ENCODE results near the gene LSR. TPM values are rescaled to one million over a fixed set of nuclear protein-coding genes. Genes with fewer than 3 reads are reported as not detected.

Gene LSR
- polyA plus RNA-seq, 1 donor from 2014 or later, result 49.1 TPM

DNA sequence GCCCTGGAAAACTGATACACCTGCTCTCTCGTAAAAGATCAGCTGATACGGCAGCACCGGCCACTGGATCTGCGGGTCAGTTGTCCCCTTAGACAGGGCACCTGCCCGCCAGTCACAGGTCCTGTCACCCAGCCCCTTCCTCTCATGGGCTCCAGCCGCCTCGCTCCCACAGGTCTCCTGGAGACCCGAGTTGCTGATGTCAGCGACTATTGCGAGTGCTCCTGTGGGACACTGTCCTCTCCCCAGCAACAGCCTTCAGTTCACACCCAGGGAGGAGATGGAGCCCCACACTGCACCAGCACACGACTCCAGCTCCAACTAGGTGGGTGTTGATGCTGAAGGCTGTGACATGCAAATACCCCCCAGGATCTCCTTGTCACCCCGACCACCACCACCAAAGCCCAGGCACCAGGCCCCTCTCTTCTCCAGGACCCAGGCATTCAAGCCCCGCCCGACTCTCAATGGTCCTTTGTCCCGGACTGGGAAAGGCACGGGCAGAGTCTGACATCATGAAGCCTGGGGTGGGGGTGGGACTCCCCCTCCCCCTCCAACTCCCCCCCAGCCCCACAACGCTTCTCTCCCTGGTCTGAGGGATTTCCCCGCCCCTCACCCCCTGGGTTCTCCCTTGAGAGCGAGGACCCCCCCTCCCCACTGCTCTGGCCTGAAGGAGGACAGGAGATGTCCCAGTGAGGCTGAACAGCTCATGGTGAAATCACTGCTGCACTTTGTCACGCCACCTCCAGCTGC, 41.8 kb downstream of the LSR start:
- peaks cover 6% of the 10 kb centered on the region for H3K27me3 Mint-ChIP-seq
- no peaks in the 10 kb centered on the region for H3K36me3 Mint-ChIP-seq
- H3K4me1 Mint-ChIP-seq, result peaks cover 11 to 13% (median 12%) of the 10 kb centered on the region in 3 donors
- H3K27ac Mint-ChIP-seq, result no peak overlapping the region
- no peaks in the 10 kb centered on the region for H3K9me3 Mint-ChIP-seq
- no peak overlapping the region for H3K4me3 Mint-ChIP-seq

DNA sequence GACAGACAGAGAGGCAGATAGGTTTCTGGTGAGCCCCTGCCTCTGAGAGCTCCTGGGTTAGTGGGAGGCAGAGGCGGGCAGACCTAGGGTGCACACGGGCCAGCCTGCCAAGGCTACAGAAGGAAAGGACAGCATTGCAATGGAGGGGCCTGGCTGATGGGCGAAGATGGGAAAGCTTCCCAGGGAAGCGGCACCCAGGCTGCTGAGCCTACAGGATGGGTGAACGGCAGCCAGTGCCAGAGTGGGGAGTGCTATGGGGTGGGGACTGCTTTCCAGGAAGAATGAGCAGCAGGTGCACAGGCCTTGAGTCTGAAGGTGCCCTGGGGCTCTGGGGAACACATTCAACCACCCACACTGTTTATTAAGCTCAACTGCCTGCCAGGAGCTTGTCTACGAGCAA, 42.5 kb downstream of the LSR start:
- peaks cover 6% of the 10 kb centered on the region for H3K27me3 Mint-ChIP-seq
- no peak overlapping the region for H3K27ac Mint-ChIP-seq
- H3K9me3 Mint-ChIP-seq, result no peaks in the 10 kb centered on the region
- peak overlapping the region in 1 of 4 donors; percentile 73 for H3K4me3 Mint-ChIP-seq
- H3K4me1 Mint-ChIP-seq, result peaks cover 12 to 18% (median 18%) of the 10 kb centered on the region in 3 donors
- H3K36me3 Mint-ChIP-seq, result no peaks in the 10 kb centered on the region

DNA sequence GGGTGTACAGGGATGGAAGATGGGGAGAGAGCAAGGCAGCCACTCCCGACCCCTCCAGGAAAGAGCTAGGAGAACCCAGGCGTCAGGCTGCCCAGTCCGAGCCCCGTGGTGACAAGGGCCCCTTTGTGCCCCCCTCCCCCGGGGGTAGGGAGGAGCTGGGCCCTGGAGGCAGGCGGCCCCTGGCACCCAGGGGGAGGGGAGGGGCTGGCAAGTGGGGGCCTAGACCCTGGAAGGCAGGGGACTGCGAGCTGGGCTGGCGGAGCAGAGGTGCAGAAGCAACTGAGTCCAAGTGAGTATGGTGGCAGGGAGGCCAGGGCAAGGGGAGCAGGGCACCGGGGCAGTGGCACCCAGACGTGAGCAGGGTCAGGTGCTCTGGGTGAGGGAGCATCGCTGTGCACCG, 43.1 kb downstream of the LSR start, which contains the start of gene MAG:
Gene MAG (plus strand): TSS at position 246 of the 400 bp plus-strand sequence. CDS start 3,248 bp downstream, outside the sequence.
- H3K9me3 Mint-ChIP-seq, result no peaks in the 10 kb centered on the region
- peak within 1 kb of the TSS in 1 of 4 donors; percentile 73 for H3K4me3 Mint-ChIP-seq
- H3K27ac Mint-ChIP-seq, result peak within 1 kb of the TSS in 1 of 3 donors; percentile 53
- peaks cover 6% of the 10 kb centered on the region for H3K27me3 Mint-ChIP-seq
- peaks cover 12 to 18% (median 18%) of the 10 kb centered on the region in 3 donors for H3K4me1 Mint-ChIP-seq
- H3K36me3 Mint-ChIP-seq, result no peaks in the 10 kb centered on the region

DNA sequence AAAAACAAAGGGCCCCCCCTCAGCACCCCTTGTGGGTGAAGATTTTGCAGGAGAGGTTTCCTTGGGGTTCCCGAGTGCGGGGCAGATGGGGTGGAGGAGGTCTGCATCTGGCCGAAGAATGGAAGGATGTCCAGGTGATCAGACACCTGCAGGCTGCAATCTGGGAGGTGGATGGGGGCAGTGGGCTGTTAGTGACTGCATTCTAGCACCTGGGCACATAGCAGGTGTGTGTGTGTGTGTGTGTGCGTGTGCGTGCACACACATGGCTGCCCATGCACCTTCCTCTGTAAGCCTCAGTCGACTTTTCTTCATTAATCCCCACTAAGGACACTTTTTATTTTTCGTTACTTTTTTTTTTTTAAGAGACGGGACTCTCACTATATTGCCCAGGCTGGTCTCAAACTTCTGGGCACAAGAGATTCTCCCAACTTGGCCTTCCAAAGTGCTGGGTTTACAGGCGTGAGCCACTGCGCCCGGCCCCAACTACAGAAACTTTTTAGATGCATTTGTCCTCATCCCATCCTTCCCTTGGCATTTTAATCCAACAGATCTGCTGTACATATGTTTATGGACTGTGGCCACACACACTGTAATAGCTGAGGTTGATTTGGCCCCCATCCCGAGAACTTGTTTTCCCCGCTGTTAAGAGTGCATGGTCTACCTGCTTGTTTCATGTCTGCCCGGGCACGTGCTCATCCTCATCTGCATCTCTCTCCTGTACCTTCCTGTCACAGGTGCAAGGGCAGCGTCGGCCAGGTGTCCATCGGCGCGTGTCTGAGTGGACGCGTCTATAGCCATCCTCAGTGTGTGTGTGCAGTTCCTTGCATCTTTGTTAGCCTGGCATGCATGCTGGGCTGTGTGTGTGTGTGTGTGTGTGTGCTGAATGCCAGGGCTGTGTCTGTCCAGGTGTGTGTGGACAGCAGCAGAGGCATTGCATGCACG, 43.9 kb downstream of the LSR start:
- Mint-ChIP-seq H3K27ac (peak overlapping the region in 1 of 3 donors; percentile 53), H3K36me3 (no peaks in the 10 kb centered on the region), H3K4me3 (peak overlapping the region in 2 of 4 donors; percentile 0 to 1), H3K9me3 (no peaks in the 10 kb centered on the region), H3K4me1 (peaks cover 12 to 18% (median 18%) of the 10 kb centered on the region in 3 donors), H3K27me3 (peaks cover 6% of the 10 kb centered on the region)

GRCh38 chr19:35293363-35293739, 44.5 kb downstream of the LSR start:
- Mint-ChIP-seq H3K27me3 (peaks cover 6% of the 10 kb centered on the region), H3K9me3 (no peaks in the 10 kb centered on the region), H3K27ac (no peak overlapping the region), H3K4me3 (peak overlapping the region in 1 of 4 donors; percentile 1), H3K36me3 (no peaks in the 10 kb centered on the region), H3K4me1 (peaks cover 12 to 18% (median 18%) of the 10 kb centered on the region in 3 donors)

GRCh38 chr19:35293808-35294207, 45.0 kb downstream of the LSR start:
- Mint-ChIP-seq H3K4me1 (peaks cover 12 to 18% (median 18%) of the 10 kb centered on the region in 3 donors), H3K4me3 (no peak overlapping the region), H3K27me3 (peaks cover 6% of the 10 kb centered on the region), H3K36me3 (no peaks in the 10 kb centered on the region), H3K9me3 (no peaks in the 10 kb centered on the region), H3K27ac (no peak overlapping the region)

DNA sequence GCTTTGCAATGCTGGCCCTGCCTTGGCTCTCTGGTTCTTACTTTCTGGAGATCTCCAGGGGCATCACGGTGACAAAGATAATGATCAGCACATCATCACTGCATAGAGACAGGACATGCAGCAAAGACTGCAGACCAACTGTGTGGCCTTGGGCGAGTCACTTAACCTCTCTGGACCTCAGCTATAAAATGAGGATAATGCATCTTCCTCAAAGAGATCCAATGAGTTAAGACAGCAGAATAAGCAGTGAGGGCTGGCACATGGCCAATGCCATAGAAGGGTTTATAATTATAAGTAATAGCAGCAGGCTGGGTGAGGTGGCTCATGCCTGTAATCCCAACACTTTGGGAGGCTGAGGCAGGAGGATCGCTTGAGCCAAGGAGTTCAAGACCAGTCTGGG, 45.5 kb downstream of the LSR start:
- Mint-ChIP-seq H3K4me3 (no peak overlapping the region), H3K9me3 (no peaks in the 10 kb centered on the region), H3K4me1 (peaks cover 12 to 18% (median 18%) of the 10 kb centered on the region in 3 donors), H3K36me3 (no peaks in the 10 kb centered on the region), H3K27ac (no peak overlapping the region), H3K27me3 (peaks cover 6% of the 10 kb centered on the region)

- H3K27ac Mint-ChIP-seq, result peak overlapping the region; percentile 31 to 67 (median 49)
- peaks cover 12 to 18% (median 18%) of the 10 kb centered on the region in 3 donors for H3K4me1 Mint-ChIP-seq
- H3K36me3 Mint-ChIP-seq, result no peaks in the 10 kb centered on the region
- H3K27me3 Mint-ChIP-seq, result peaks cover 6% of the 10 kb centered on the region
- H3K9me3 Mint-ChIP-seq, result no peaks in the 10 kb centered on the region
- peak overlapping the region in 2 of 4 donors; percentile 76 for H3K4me3 Mint-ChIP-seq
Measured at GRCh38 chr19:35294859-35295791, 46.3 kb downstream of the LSR start.

DNA sequence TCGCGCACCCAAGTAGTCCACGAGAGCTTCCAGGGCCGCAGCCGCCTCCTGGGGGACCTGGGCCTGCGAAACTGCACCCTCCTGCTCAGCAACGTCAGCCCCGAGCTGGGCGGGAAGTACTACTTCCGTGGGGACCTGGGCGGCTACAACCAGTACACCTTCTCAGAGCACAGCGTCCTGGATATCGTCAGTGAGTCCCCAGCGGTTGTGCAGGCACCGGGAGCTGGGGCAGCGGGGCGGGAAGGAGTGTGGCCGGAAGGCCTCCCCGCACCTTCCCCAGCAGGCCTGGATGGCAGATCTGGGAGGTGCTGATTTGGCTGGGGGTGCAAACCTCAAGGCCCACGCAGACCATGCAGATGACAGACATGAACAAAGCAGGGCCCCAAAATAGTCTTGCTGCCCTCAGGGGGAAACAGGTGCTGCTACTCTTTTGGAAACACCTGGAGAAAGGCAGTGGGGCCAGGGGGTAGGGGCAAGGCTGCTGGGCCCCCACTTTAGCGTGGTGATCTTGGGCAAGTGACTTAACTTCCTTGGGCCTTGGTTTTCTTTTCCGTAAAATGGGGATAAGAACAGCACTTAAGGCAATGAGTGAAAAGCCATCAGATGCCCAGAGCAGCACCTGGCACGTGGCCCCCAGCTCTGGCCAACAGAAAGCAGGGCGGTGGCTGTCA, 47.1 kb downstream of the LSR start:
- peak overlapping the region; percentile 31 to 67 (median 49) for H3K27ac Mint-ChIP-seq
- H3K27me3 Mint-ChIP-seq, result peaks cover 6% of the 10 kb centered on the region
- no peaks in the 10 kb centered on the region for H3K9me3 Mint-ChIP-seq
- no peaks in the 10 kb centered on the region for H3K36me3 Mint-ChIP-seq
- H3K4me3 Mint-ChIP-seq, result peak overlapping the region in 3 of 4 donors; percentile 41 to 76 (median 76)
- peaks cover 12 to 18% (median 18%) of the 10 kb centered on the region in 3 donors for H3K4me1 Mint-ChIP-seq

- Mint-ChIP-seq H3K4me3 (no peak overlapping the region), H3K27ac (no peak overlapping the region), H3K9me3 (no peaks in the 10 kb centered on the region), H3K27me3 (peaks cover 2% of the 10 kb centered on the region), H3K36me3 (no peaks in the 10 kb centered on the region), H3K4me1 (peaks cover 12 to 18% (median 16%) of the 10 kb centered on the region in 3 donors)
Measured at GRCh38 chr19:35296644-35297514, 48.1 kb downstream of the LSR start.

DNA sequence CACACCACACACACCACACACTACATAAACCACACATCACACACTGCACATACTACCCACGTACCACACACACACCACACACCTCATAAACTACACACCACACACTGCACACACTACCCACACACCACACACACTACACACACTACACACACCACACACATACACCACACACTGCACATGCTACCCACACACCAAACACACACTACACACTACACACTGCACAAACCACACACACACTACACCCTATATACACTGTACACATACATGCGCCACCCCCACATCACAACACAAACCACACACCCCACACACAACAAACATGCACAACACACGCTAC, 48.7 kb downstream of the LSR start:
- Mint-ChIP-seq H3K4me3 (no peak overlapping the region), H3K9me3 (no peaks in the 10 kb centered on the region), H3K27me3 (peaks cover 2% of the 10 kb centered on the region), H3K4me1 (peaks cover 9 to 15% (median 13%) of the 10 kb centered on the region in 3 donors), H3K27ac (no peak overlapping the region), H3K36me3 (no peaks in the 10 kb centered on the region)

- no peak overlapping the region for H3K4me3 Mint-ChIP-seq
- no peak overlapping the region for H3K27ac Mint-ChIP-seq
- H3K9me3 Mint-ChIP-seq, result no peaks in the 10 kb centered on the region
- no peaks in the 10 kb centered on the region for H3K36me3 Mint-ChIP-seq
- peaks cover under 1% of the 10 kb centered on the region for H3K27me3 Mint-ChIP-seq
- H3K4me1 Mint-ChIP-seq, result peaks cover 5 to 13% (median 8%) of the 10 kb centered on the region in 3 donors
Measured at GRCh38 chr19:35297922-35298321, 49.1 kb downstream of the LSR start.

- Mint-ChIP-seq H3K9me3 (no peaks in the 10 kb centered on the region), H3K36me3 (no peaks in the 10 kb centered on the region), H3K4me3 (no peak overlapping the region), H3K4me1 (peaks cover 0 to 11% (median 7%) of the 10 kb centered on the region in 3 donors), H3K27ac (no peak overlapping the region), H3K27me3 (no peaks in the 10 kb centered on the region)
Measured at GRCh38 chr19:35298561-35298972, 49.8 kb downstream of the LSR start.

All from IgD-negative memory B cell (primary cell).